ENCODE results near the gene ABCD3. TPM values are rescaled to one million over a fixed set of nuclear protein-coding genes. Genes with fewer than 3 reads are reported as not detected.

Gene ABCD3
- total and polyA plus RNA-seq, 7 donors = 15.8 to 48.5 (median 37.7) TPM

GRCh38 chr1:94543893-94544635 lies 125.9 kb downstream of the ABCD3 start:
- Histone ChIP-seq H3K4me3 (no peak overlapping the region), H3K36me3 (ENCODE audit: insufficient read depth in 1 of 2, low read depth in 1 of 2) (no peaks in the 10 kb centered on the region), H3K27me3 (ENCODE audit: insufficient read depth in 3 of 3, low read length in 2 of 3) (peaks cover 7 to 64% (median 17%) of the 10 kb centered on the region in 3 donors), H3K9me3 (no peaks in the 10 kb centered on the region), H3K27ac (peak overlapping the region; percentile 43), H3K4me1 (peaks cover 6% of the 10 kb centered on the region)
- 25 to 46% (median 35%) methylated on average over 4 of the region's 4 CpGs for WGBS, 3 donors
- ATAC-seq (no peak), DNase-seq (no peak)
- no peak for TF ChIP-seq CTCF (IDR thresholded peaks at IDR 0.05)
- intact Hi-C loops (cut with DNase I) = no loop called here

GRCh38 chr1:94544706-94545490 lies 126.7 kb downstream of the ABCD3 start:
- Histone ChIP-seq H3K27ac (peak overlapping the region; percentile 43), H3K4me3 (no peak overlapping the region), H3K36me3 (ENCODE audit: insufficient read depth in 1 of 2, low read depth in 1 of 2) (no peaks in the 10 kb centered on the region), H3K9me3 (no peaks in the 10 kb centered on the region), H3K4me1 (peaks cover 6% of the 10 kb centered on the region), H3K27me3 (ENCODE audit: insufficient read depth in 3 of 3, low read length in 2 of 3) (peaks cover 7 to 62% (median 17%) of the 10 kb centered on the region in 3 donors)
- DNase-seq (no peak), ATAC-seq (peak in 2 of 4 donors; percentile 29 to 50)
- intact Hi-C loops (cut with DNase I) = no loop called here
- 55 to 81% (median 59%) methylated on average over 4 of the region's 4 CpGs for WGBS, 3 donors
- TF ChIP-seq CTCF (IDR thresholded peaks at IDR 0.05) = no peak

- peaks cover 0 to 24% (median 0%) of the 10 kb centered on the region in 3 donors for H3K27me3 ChIP-seq (ENCODE audit: insufficient read depth in 3 of 3, low read length in 2 of 3)
- intact Hi-C loops (cut with DNase I) = no loop called here
- ATAC-seq = no peak
- no peak overlapping the region for H3K4me3 ChIP-seq
- no peak for DNase-seq
- no peak overlapping the region for H3K27ac ChIP-seq
- WGBS, 3 donors = 72 to 74% (median 73%) methylated on average over 5 of the region's 5 CpGs
- no peaks in the 10 kb centered on the region for H3K36me3 ChIP-seq (ENCODE audit: insufficient read depth in 1 of 2, low read depth in 1 of 2)
- H3K9me3 ChIP-seq = no peaks in the 10 kb centered on the region
- H3K4me1 ChIP-seq = no peaks in the 10 kb centered on the region
- no peak for TF ChIP-seq CTCF (IDR thresholded peaks at IDR 0.05)
Observed at GRCh38 chr1:94549706-94550105, 131.5 kb downstream of the ABCD3 start.

- Histone ChIP-seq H3K4me1 (no peaks in the 10 kb centered on the region), H3K4me3 (no peak overlapping the region), H3K27ac (no peak overlapping the region), H3K27me3 (ENCODE audit: insufficient read depth in 3 of 3, low read length in 2 of 3) (peaks cover 0 to 18% (median 0%) of the 10 kb centered on the region in 3 donors), H3K36me3 (ENCODE audit: insufficient read depth in 1 of 2, low read depth in 1 of 2) (no peaks in the 10 kb centered on the region), H3K9me3 (no peaks in the 10 kb centered on the region)
- no peak for DNase-seq
- intact Hi-C loops (cut with DNase I) = no loop called here
- 46 to 65% (median 47%) methylated on average over 6 of the region's 6 CpGs for WGBS, 3 donors
- no peak for TF ChIP-seq CTCF (IDR thresholded peaks at IDR 0.05)
- ATAC-seq = no peak
Observed at GRCh38 chr1:94550396-94550795, 132.2 kb downstream of the ABCD3 start.
